ENCODE data around the gene ADAMTS19. TPM values are rescaled to one million over a fixed set of nuclear protein-coding genes. Genes with fewer than 3 reads are reported as not detected.

ADAMTS19 gene
- total and polyA plus RNA-seq, 9 of the 15 experiments (the other 6 are each of a cell fraction or from before 2014, with no cell fraction given): not detected

DNA sequence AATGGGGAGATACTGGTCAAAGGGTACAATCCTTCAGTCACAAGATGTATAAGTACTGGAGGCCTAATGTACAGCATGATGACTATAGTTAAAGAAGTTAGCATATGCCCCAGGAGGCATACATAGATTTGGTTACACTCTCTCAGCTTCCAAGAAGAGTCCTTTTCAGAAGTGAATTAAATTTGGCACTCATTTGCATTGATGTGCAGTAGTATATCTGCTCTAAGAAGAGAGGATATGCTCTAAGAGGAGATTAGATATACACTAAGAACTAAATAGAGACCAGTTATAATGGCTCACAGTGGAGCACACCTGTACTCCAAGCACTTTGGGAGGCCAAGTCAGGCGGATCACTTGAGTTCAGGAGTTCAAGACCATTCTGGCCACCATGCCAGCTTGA lies 148.3 kb downstream of the ADAMTS19 start:
- no peak for ATAC-seq
- 0% methylated on average over 1 of the region's 1 CpG for WGBS (ENCODE audit: insufficient coverage, low coverage, missing lambda C conversion rate)
- no peak for DNase-seq (ENCODE audit: extremely low read depth in 1 of 4, low spot score in 3 of 4)
- no peaks in the 10 kb centered on the region for H3K9me1 ChIP-seq (ENCODE audit: control insufficient read depth, insufficient read depth, low read length)
- H2AFZ ChIP-seq (ENCODE audit: low read depth, low read length): no peak overlapping the region
- no peak for FAIRE-seq
- H4K20me1 ChIP-seq (replicated peaks; ENCODE audit: control insufficient read depth, insufficient read depth, low read length): no peaks in the 10 kb centered on the region
- H3K27me3 ChIP-seq (ENCODE audit: control insufficient read depth in 2 of 2, insufficient read depth in 2 of 2, low read length in 2 of 2): no peaks in the 10 kb centered on the region
- no peak overlapping the region for H3K9ac ChIP-seq (ENCODE audit: insufficient read depth in 1 of 2, low read depth in 2 of 2, low read length in 2 of 2)
- no peak overlapping the region for H3K27ac ChIP-seq (ENCODE audit: extremely low read depth, low read depth, low read length)
- no peaks in the 10 kb centered on the region for H3K4me1 ChIP-seq (replicated peaks in 1 of 2; ENCODE audit: control insufficient read depth in 2 of 2, insufficient read depth in 2 of 2, low read length in 2 of 2)
- intact Hi-C loops (cut with micrococcal nuclease) (no loop called here), in situ Hi-C loops (cut with MboI) (no loop called here)
- no peak overlapping the region for H3K4me2 ChIP-seq (ENCODE audit: insufficient read depth, low read length)
- no TSS peak for BruUV-seq (replicated peaks)
- H3K9me3 ChIP-seq (replicated peaks; ENCODE audit: control insufficient read depth, insufficient read depth, low read depth, low read length): no peaks in the 10 kb centered on the region
- H3K4me3 ChIP-seq: no peak overlapping the region
- no peak for TF ChIP-seq ARID2 (IDR thresholded peaks at IDR 0.05)
- ChIA-PET CTCF (ENCODE audit: low intra/inter-chr PET ratio) (no interaction called here), POLR2A (no interaction called here)
- no peaks in the 10 kb centered on the region for H3K79me2 ChIP-seq (ENCODE audit: control insufficient read depth, insufficient read depth, low read length)
- no peaks in the 10 kb centered on the region for H3K36me3 ChIP-seq (ENCODE audit: control insufficient read depth, insufficient read depth, low read length)

DNA sequence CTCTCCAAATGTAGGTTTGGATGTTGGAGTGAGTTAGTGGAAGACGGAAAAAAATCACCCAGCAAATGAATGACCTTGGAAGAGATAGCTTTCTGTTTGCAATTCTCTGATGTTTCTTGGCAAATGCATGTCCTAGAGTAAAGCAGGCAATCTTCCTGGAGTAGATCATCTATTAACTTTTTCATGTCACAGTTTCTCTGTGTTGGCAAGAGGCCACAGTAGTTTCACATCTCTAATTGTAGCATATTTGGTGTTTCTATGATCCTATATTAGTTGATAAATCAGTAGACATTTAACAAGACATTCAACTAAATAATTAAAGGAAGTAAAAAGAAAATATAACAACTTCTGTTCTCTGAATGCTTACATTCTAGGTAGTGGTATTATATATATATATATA lies 149.6 kb downstream of the ADAMTS19 start:
- no peaks in the 10 kb centered on the region for H3K9me1 ChIP-seq (ENCODE audit: control insufficient read depth, insufficient read depth, low read length)
- no peaks in the 10 kb centered on the region for H3K27me3 ChIP-seq (ENCODE audit: control insufficient read depth in 2 of 2, insufficient read depth in 2 of 2, low read length in 2 of 2)
- H3K36me3 ChIP-seq (ENCODE audit: control insufficient read depth, insufficient read depth, low read length): no peaks in the 10 kb centered on the region
- no peaks in the 10 kb centered on the region for H4K20me1 ChIP-seq (replicated peaks; ENCODE audit: control insufficient read depth, insufficient read depth, low read length)
- POLR2A ChIA-PET: no interaction called here
- BruUV-seq (replicated peaks): no TSS peak
- intact Hi-C loops (cut with micrococcal nuclease): no loop called here
- 7% methylated on average over 1 of the region's 1 CpG for WGBS (ENCODE audit: insufficient coverage, low coverage, missing lambda C conversion rate)
- H3K79me2 ChIP-seq (ENCODE audit: control insufficient read depth, insufficient read depth, low read length): no peaks in the 10 kb centered on the region
- in situ Hi-C loops (cut with MboI): no loop called here
- H3K4me2 ChIP-seq (ENCODE audit: insufficient read depth, low read length): no peak overlapping the region
- DNase-seq (ENCODE audit: extremely low read depth in 1 of 4, low spot score in 3 of 4) (no peak), FAIRE-seq (no peak), ATAC-seq (no peak)
- no peak overlapping the region for H2AFZ ChIP-seq (ENCODE audit: low read depth, low read length)
- H3K9me3 ChIP-seq (replicated peaks; ENCODE audit: control insufficient read depth, insufficient read depth, low read depth, low read length): no peaks in the 10 kb centered on the region
- H3K4me3 ChIP-seq: no peak overlapping the region
- H3K9ac ChIP-seq (ENCODE audit: insufficient read depth in 1 of 2, low read depth in 2 of 2, low read length in 2 of 2): no peak overlapping the region
- no peak for TF ChIP-seq CREB1 (IDR thresholded peaks at IDR 0.05)
- no peak for TF ChIP-seq CREB1 (CRISPR knock-in tag; IDR thresholded peaks at IDR 0.05)
- no peak for TF ChIP-seq ZNF3 (CRISPR knock-in tag; IDR thresholded peaks at IDR 0.05)
- no peak for TF ChIP-seq ZZZ3 (IDR thresholded peaks at IDR 0.05)
- no peak for TF ChIP-seq ZNF274 (IDR thresholded peaks at IDR 0.05; ENCODE audit: borderline replicate concordance, low read depth, low read length)
- no peak for TF ChIP-seq ZNF551 (CRISPR knock-in tag; IDR thresholded peaks at IDR 0.05)
- TF ChIP-seq GATAD2B (IDR thresholded peaks at IDR 0.05; ENCODE audit: borderline replicate concordance): no peak
- no peaks in the 10 kb centered on the region for H3K4me1 ChIP-seq (replicated peaks in 1 of 2; ENCODE audit: control insufficient read depth in 2 of 2, insufficient read depth in 2 of 2, low read length in 2 of 2)
- no peak overlapping the region for H3K27ac ChIP-seq (ENCODE audit: extremely low read depth, low read depth, low read length)
- CTCF ChIA-PET (ENCODE audit: low intra/inter-chr PET ratio): no interaction called here

All from K562 (cell line).